IMR-90 (cell line): ENCODE results near the gene CLN3. TPM values are rescaled to one million over a fixed set of nuclear protein-coding genes. Genes with fewer than 3 reads are reported as not detected.

ENCODE experiments used
- ATAC-seq: fragments of 200-7000 bp; cut with Tn5 transposase; 2 replicates; pipeline ENCODE4 v1.9.1; 2020; ENCODE audit warnings: low read depth, mild to moderate bottlenecking, moderate library complexity
- BruUV-seq: library from RNA; stranded (reverse); fragments of 400-500 nt; replicated peaks from 2 replicates; lab custom pipeline; 2021; lab: Mats Ljungman, UMichigan
- CTCF ChIA-PET: fragments of 300-600 bp; formaldehyde crosslinking; extraction: SDS; loops from one replicate; lab custom pipeline; 2021; ENCODE audit warnings: antibody characterized with exemption; lab: Yijun Ruan, JAX
- POLR2A ChIA-PET: fragments of 300-600 bp; sonication (Branson Sonifier 250); formaldehyde crosslinking; loops from one replicate; lab custom pipeline; 2022; ENCODE audit warnings: antibody characterized with exemption; ENCODE audit not compliant: unreplicated experiment; lab: Charles Lee
- DNase-seq: peaks from one replicate; pipeline ENCODE4 v3.0.0; 2013
- H2AFZ ChIP-seq: replicated peaks from 2 replicates; pipeline ENCODE3; 2013; ENCODE audit warnings: low read length, mild to moderate bottlenecking; ENCODE audit not compliant: poor library complexity
- H2AK5ac ChIP-seq: 2 replicates; pipeline ENCODE4 v1.6.1; 2013; ENCODE audit warnings: low read depth, low read length, inconsistent platforms
- H2AK9ac ChIP-seq: replicated peaks from 2 replicates; pipeline ENCODE3; 2013; ENCODE audit warnings: mild to moderate bottlenecking, low read depth, low read length, moderate library complexity; ENCODE audit not compliant: poor library complexity
- H2BK120ac ChIP-seq: 2 replicates; pipeline ENCODE4 v1.6.1; 2013; ENCODE audit warnings: low read depth, low read length, inconsistent platforms
- H2BK15ac ChIP-seq: 3 replicates; pipeline ENCODE4 v1.6.1; 2013; ENCODE audit warnings: low read depth, low read length, inconsistent platforms
- H2BK20ac ChIP-seq: 2 replicates; pipeline ENCODE4 v1.6.1; 2013; ENCODE audit warnings: low read depth, mild to moderate bottlenecking, inconsistent platforms, low read length, moderate library complexity
- H2BK5ac ChIP-seq: 2 replicates; pipeline ENCODE4 v1.6.1; 2013; ENCODE audit warnings: mild to moderate bottlenecking, low read depth, low read length, inconsistent platforms; ENCODE audit not compliant: poor library complexity, severe bottlenecking
- H3K14ac ChIP-seq: replicated peaks from 2 replicates; pipeline ENCODE4 v1.6.1; 2013; ENCODE audit warnings: low read depth, low read length, inconsistent platforms
- H3K18ac ChIP-seq: 2 replicates; pipeline ENCODE4 v1.6.1; 2013; ENCODE audit warnings: low read depth, low read length, control low read depth
- H3K23ac ChIP-seq: 2 replicates; pipeline ENCODE4 v1.6.1; 2013; ENCODE audit warnings: low read depth, low read length, inconsistent platforms
- H3K27ac ChIP-seq: 2 replicates; pipeline ENCODE4 v1.5.1; 2013; ENCODE audit warnings: mild to moderate bottlenecking, control low read depth, low read length; ENCODE audit not compliant: insufficient read depth
- H3K27me3 ChIP-seq: 2 replicates; pipeline ENCODE4 v1.6.1; 2013; ENCODE audit warnings: low read length; ENCODE audit not compliant: control insufficient read depth, insufficient read depth
- H3K36me3 ChIP-seq: 2 replicates; pipeline ENCODE4 v1.6.1; 2013; ENCODE audit warnings: low read length, mixed read lengths; ENCODE audit not compliant: control insufficient read depth, insufficient read depth
- H3K4ac ChIP-seq: 2 replicates; pipeline ENCODE4 v1.6.1; 2013; ENCODE audit warnings: low read depth, low read length, inconsistent platforms
- H3K4me1 ChIP-seq: 2 replicates; pipeline ENCODE4 v1.6.1; 2013; ENCODE audit warnings: low read length, mixed read lengths; ENCODE audit not compliant: control insufficient read depth, insufficient read depth
- H3K4me2 ChIP-seq: 2 replicates; pipeline ENCODE4 v1.6.1; 2013; ENCODE audit warnings: low read depth, mild to moderate bottlenecking, control low read depth, low read length, moderate library complexity
- H3K4me3 ChIP-seq: 2 replicates; pipeline ENCODE4 v1.5.1; 2013; ENCODE audit warnings: low read depth, mild to moderate bottlenecking, control low read depth, low read length, moderate library complexity; ENCODE audit not compliant: insufficient read depth
- H3K56ac ChIP-seq: 2 replicates; pipeline ENCODE4 v1.6.1; 2013; ENCODE audit warnings: low read length, inconsistent platforms; ENCODE audit not compliant: insufficient read depth; ENCODE audit errors: extremely low read depth
- H3K79me1 ChIP-seq, 2 experiments: 2 replicates each; pipeline ENCODE4 v1.6.1; 2013; ENCODE audit warnings: low read length in 2 of 2, inconsistent platforms in 1 of 2, low read depth in 1 of 2
- H3K9ac ChIP-seq: 2 replicates; pipeline ENCODE4 v1.6.1; 2013; ENCODE audit warnings: low read depth, low read length, control low read depth
- H3K9me1 ChIP-seq: 2 replicates; pipeline ENCODE4 v1.6.1; 2013; ENCODE audit warnings: low read length, inconsistent platforms; ENCODE audit not compliant: insufficient read depth
- H3K9me3 ChIP-seq: 2 replicates; pipeline ENCODE4 v1.6.1; 2013; ENCODE audit warnings: low read length; ENCODE audit not compliant: control insufficient read depth, insufficient read depth
- H4K20me1 ChIP-seq: 2 replicates; pipeline ENCODE4 v1.6.1; 2013; ENCODE audit warnings: low read length, inconsistent platforms; ENCODE audit not compliant: insufficient read depth
- H4K5ac ChIP-seq: 2 replicates; pipeline ENCODE4 v1.6.1; 2013; ENCODE audit warnings: mild to moderate bottlenecking, low read depth, low read length, control low read depth
- H4K8ac ChIP-seq, 2 experiments: 2 replicates each; pipeline ENCODE4 v1.6.1; 2013; ENCODE audit warnings: low read depth in 2 of 2, low read length in 2 of 2, control low read depth in 1 of 2, inconsistent platforms in 1 of 2
- H4K91ac ChIP-seq: 2 replicates; pipeline ENCODE4 v1.6.1; 2013; ENCODE audit warnings: low read depth, low read length, inconsistent platforms; ENCODE audit not compliant: insufficient read depth
- CEBPB ChIP-seq: IDR thresholded peaks from 2 replicates; pipeline ENCODE4 v1.6.1; 2012; ENCODE audit warnings: low read depth, low read length, improper control_type of control experiment
- FOS ChIP-seq: fragments of 150-350 bp; IDR thresholded peaks from 2 replicates; pipeline ENCODE4 v1.6.1; 2016; ENCODE audit warnings: low read depth, low read length
- MAFK ChIP-seq: IDR thresholded peaks from 2 replicates; pipeline ENCODE4 v1.6.1; 2012; ENCODE audit warnings: low read depth, low read length, improper control_type of control experiment
- MAZ ChIP-seq: IDR thresholded peaks from 2 replicates; pipeline ENCODE4 v1.6.1; 2012; ENCODE audit warnings: low read depth, mild to moderate bottlenecking, low read length, improper control_type of control experiment, moderate library complexity, borderline replicate concordance
- RCOR1 ChIP-seq: IDR thresholded peaks from 2 replicates; pipeline ENCODE4 v1.6.1; 2012; ENCODE audit warnings: mild to moderate bottlenecking, low read length, improper control_type of control experiment; ENCODE audit not compliant: insufficient replicate concordance
- WGBS, 2 experiments: methylation state at CpG; one replicate each; pipeline versions ENCODE4 v1.1.5 to v1.1.7; 2013; ENCODE audit warnings: missing lambda C conversion rate in 2 of 2; ENCODE audit not compliant: insufficient read length in 1 of 2; ENCODE audit errors: extremely low coverage in 2 of 2; 5-methylcytosine and 5-hydroxymethylcytosine counted together
- dilution Hi-C: fragments of 300-500 bp; cut with HindIII; formaldehyde crosslinking; loops from one replicate; pipeline ENCODE4 v1.14.3; 2018; ENCODE audit warnings: low sequenced_read_pairs; ENCODE audit not compliant: unreplicated experiment
- in situ Hi-C: fragments of 300-500 bp; cut with MboI; formaldehyde crosslinking; loops from 3 replicates; pipeline ENCODE4 v1.14.3; 2019; ENCODE audit warnings: low sequenced_read_pairs, inconsistent platforms, mixed read lengths
- intact Hi-C: fragments of 100-400 bp; cut with micrococcal nuclease; formaldehyde crosslinking; loops from 2 replicates; pipeline ENCODE4 v1.10.0; 2022
- polyA plus RNA-seq, 3 experiments: library from polyadenylated mRNA; depleted of rRNA; stranded (reverse); fragments of >200 nt; gene quantifications; 2 replicates each; pipeline ENCODE4 v1.2.3, GENCODE V29; 2012; ENCODE audit warnings: low replicate concordance in 1 of 3
- total RNA-seq: library from RNA; depleted of rRNA; stranded (reverse); fragments of >200 nt; gene quantifications from 2 replicates; pipeline ENCODE4 v1.2.3, GENCODE V29; 2012

CLN3 gene
- total and polyA plus RNA-seq, 2 of the 4 experiments (the other 2 are of a cell fraction): 3.9 to 15.9 TPM

DNA sequence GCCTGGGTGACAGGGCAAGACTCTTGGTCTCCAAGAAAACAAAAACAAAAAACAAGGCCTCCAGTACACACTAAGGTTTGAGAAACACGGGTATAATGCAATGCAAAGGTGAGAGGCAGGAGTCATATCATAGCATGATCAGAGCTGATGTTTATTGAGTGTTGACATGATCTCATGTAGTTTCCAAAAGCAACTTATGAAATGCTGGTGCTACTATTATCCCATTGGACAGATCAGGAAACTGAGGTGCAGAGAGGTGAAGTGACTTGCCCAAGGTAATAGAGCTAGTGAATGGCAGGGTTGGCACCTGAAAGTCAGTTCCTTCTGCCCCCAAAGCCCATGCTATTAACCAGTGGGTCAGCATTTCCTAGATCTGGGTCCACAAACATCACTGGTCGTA lies 16.7 kb downstream of the CLN3 start:
- CTCF ChIA-PET: no interaction called here

More for the DNA sequence above, 16.7 kb downstream of the CLN3 start:
- ATAC-seq (no peak), DNase-seq (no peak)
- no peak overlapping the region for H3K4me2 ChIP-seq
- no peak for TF ChIP-seq MAFK
- TF ChIP-seq FOS: no peak
- no peak for TF ChIP-seq MAZ
- TF ChIP-seq CEBPB: no peak
- no peak for TF ChIP-seq RCOR1
- no peak overlapping the region for H2BK20ac ChIP-seq
- no peaks in the 10 kb centered on the region for H3K4me1 ChIP-seq
- no peak overlapping the region for H3K27ac ChIP-seq
- no peak overlapping the region for H2BK15ac ChIP-seq
- no peak overlapping the region for H3K23ac ChIP-seq
- peaks cover 20% of the 10 kb centered on the region for H3K36me3 ChIP-seq
- no TSS peak for BruUV-seq
- H4K8ac ChIP-seq: no peak overlapping the region
- no peak overlapping the region for H2AFZ ChIP-seq
- WGBS, 2 experiments: no CpG with 5 or more reads among the region's 2 CpGs
- no peak overlapping the region for H3K14ac ChIP-seq
- H3K4me3 ChIP-seq: no peak overlapping the region
- H3K27me3 ChIP-seq: no peaks in the 10 kb centered on the region
- H2BK120ac ChIP-seq: no peak overlapping the region
- no peak overlapping the region for H4K91ac ChIP-seq
- intact Hi-C loops (no loop called here), dilution Hi-C loops (no loop called here), in situ Hi-C loops (no loop called here)
- no peaks in the 10 kb centered on the region for H3K9me3 ChIP-seq
- no peak overlapping the region for H2BK5ac ChIP-seq
- H3K79me1 ChIP-seq: no peaks in the 10 kb centered on the region
- no peaks in the 10 kb centered on the region for H4K20me1 ChIP-seq
- no peak overlapping the region for H2AK5ac ChIP-seq
- H3K56ac ChIP-seq: no peak overlapping the region
- POLR2A ChIA-PET: no interaction called here
- H3K9ac ChIP-seq: no peak overlapping the region
- H3K18ac ChIP-seq: no peak overlapping the region
- H2AK9ac ChIP-seq: no peak overlapping the region
- H4K5ac ChIP-seq: no peak overlapping the region
- 0 out of 2 replicates have a peak, but pooled peaks cover 3% of the 10 kb centered on the region for H3K9me1 ChIP-seq
- H3K4ac ChIP-seq: no peak overlapping the region
